Kasumi-1 (cell line): ENCODE results near the gene CYRIA.

Source experiments
- DNase-seq, 2 experiments: peaks; one replicate each; lab custom pipeline; 2025; lab: John Stamatoyannopoulos, UW

CYRIA gene

DNA sequence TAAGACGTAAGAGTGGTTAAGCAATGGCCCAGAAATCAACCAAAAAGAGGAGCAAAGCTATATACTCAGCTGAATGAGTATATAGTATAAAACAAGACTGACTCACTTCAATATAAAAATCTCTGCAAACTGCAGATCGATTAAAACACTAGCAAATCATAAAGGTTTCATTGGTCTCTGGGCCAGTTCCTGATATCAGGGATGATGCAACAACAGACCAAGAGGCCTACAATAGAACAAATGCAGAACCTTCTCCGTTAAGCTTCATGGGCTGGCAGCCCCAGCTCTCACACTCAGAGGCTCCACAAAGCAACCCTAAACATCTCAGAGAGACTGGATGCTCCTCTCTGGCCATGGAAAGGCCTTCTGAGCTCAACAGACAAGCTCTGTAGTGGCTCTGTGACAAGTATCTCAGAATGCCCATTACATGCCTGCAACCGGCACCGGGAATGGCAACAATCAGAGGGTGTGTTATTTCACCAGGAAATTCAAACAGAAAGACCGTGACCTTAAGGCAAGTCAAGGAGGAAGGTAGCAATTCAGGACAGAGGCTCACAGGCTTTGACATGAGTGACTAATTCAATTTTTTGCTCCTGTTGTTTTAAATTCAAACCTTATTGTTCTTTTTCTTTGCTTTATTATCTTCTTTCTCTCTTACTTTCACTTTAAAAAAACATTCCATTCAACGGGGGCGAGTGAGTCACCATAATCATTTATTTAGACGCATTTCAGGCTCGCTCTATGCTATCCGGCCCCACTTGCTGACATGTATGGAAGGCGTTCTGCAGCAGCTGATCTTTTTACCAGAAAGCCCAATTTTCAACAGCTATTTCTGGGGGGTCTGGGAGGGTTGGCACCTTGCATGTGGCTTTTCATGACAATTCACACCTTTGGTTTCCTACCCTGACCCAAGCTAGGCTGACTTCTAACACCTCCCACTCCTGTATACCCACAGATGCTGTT is 15.1 kb downstream of the CYRIA start:
- no peak for DNase-seq

DNA sequence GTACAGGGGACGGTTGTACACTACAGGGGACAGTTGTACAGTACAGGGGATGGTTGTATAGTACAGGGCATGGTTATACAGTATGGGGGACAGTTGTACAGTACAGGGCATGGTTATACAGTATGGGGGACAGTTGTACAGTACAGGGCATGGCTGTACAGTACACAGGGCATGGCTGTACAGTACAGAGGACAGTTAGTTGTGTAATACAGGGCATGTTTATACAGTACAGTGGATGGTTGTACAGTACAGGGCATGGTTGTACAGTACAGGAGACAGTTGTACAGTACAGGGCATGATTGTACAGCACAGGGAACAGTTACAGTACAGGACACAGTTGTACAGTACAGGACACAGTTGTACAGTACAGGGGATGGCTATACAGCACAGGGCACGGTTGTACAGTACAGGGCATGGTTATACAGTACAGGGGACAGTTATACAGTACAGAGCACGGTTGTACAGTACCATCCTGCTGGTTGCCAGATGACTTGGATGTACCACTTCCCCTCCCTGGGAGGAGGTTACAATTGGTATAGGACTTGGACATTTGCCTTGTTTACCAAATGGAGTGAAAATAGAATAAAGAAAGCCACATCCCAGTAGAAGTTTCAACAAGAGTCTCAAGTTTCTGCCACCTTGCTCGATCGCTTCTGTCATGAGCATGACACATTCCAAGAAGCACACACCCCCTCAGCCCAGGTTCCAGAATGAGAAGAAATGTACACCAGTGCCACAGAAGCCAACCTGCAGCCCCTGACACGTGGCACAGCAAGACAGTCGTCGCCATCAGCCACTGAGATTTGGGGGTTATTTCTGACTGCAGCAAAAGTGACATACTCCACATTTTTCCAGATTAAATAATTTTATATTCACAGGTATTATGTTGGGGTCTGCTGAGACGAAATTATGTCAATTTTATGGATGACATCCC is 16.0 kb downstream of the CYRIA start:
- DNase-seq, result no peak

DNA sequence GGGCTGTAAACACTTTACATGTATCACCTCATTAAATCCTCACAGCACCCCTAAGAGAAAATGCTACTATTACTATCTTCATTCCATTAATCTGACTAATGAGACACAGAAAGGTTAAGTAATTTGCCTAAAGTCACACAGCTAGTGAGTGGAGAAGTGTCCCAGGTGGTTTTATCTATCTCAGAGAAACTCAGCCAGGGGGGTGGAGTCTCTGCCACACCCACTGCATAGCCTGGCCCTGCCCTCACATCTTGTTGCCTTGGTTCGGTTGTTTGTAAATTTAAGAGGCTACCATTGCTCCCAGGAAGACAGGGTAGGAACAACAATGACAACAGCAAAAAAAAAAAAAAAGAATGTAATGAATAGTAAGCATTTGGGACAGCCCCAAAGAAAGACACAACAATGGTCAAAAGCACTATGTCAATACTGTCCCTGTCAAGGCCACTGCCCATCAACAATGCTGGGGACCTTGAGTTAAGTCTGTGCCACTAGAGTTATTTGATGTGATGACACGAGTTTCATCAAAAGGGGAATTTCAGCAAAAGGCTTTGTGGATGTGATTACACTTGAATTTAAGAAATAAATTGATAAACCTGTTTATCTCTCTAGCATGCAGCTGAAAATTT is 17.5 kb downstream of the CYRIA start:
- DNase-seq, result no peak

DNA sequence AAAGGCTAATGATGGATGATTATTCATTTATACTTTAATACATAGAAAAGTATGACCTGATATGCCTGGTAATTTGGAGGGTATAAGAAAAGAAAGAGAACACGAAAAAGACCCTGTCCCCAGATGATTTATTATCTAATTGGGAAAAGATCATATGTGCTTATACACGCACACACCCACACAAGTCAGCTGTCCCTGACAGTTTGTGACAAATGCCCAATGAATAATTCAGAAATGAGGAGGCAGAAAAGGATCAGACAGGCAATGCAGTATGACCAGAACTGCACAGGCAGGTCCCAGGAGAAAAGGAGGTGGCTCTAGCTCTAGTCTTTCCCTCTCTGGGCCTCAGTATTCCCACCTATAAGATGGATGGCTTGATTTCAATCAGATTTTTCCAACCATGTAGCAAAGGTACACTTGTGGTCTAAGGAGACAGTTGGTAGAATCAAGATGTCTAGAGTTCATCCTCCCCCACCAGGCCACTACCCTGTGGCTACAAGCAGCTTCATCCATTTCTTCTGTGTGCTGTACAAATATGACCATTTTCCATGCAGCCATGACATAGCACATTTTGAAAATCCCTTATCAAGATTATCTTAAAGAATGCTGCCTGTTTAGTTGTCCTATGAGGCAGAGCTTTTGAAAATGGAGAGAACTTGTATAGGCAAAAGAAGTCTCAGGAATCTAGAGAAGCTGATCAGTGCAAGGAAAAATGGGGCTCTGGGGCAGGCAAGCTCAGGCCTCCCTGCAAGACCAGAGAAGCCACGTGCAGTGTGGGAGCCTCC is 19.7 kb downstream of the CYRIA start:
- DNase-seq, result no peak

DNA sequence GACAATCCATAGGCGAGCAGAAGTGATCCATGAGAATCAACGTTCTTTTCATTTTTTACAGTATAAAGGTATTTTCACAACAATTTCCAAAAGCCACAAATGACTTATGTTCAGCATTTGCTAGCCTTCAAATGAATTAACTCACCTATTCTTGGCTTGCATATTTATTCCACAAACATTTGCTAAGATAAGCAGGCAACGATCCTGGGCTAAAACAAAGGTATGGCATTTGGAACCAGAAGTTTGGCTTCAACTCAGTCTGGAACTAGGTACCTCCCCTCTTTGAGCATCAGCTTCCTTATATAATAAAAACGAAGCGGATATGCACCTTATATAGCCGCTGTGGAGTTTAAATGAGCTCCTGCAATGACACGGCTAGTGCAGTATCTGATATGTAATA is 20.5 kb downstream of the CYRIA start:
- no peak for DNase-seq

DNA sequence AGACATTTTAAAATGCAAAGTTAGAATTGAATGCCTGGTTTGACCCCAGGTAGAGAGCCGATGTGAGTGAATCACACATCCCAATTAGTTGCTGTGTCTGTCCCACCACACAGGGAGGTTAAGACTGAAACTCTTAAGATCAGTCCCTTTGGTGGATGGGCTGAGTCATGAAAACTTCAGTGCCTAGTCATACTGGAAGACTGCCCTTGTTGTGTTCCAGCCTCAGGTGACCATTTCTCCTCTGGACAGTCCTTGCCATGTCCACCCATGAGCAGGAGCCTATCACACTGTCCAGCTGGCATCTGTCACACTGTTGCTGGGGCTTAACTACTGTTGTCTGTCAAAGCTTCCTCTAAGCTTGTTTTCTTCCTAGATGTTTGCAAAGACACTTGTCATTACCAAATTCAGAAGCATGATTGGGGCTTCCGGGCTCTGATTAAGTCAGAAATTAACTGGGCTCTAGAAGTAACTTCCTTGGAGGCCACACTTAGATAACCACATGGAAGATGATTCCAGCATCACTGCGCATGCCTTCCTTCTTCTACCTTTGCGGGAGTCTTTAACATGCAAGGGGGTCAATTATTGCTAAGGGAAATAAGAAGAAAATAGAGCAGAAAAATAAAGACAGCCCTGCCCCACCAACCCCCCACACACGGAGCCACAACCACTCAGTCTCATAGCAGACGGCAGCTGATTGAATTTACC is 21.3 kb downstream of the CYRIA start:
- DNase-seq, result no peak

- no peak for DNase-seq
Observed at GRCh38 chr2:16643099-16643498, 22.5 kb downstream of the CYRIA start.

GRCh38 chr2:16642088-16642487 is 23.5 kb downstream of the CYRIA start:
- DNase-seq, result no peak

- DNase-seq, result no peak
Observed at GRCh38 chr2:16641509-16641908, 24.1 kb downstream of the CYRIA start.

GRCh38 chr2:16640867-16641266 is 24.8 kb downstream of the CYRIA start:
- no peak for DNase-seq

DNA sequence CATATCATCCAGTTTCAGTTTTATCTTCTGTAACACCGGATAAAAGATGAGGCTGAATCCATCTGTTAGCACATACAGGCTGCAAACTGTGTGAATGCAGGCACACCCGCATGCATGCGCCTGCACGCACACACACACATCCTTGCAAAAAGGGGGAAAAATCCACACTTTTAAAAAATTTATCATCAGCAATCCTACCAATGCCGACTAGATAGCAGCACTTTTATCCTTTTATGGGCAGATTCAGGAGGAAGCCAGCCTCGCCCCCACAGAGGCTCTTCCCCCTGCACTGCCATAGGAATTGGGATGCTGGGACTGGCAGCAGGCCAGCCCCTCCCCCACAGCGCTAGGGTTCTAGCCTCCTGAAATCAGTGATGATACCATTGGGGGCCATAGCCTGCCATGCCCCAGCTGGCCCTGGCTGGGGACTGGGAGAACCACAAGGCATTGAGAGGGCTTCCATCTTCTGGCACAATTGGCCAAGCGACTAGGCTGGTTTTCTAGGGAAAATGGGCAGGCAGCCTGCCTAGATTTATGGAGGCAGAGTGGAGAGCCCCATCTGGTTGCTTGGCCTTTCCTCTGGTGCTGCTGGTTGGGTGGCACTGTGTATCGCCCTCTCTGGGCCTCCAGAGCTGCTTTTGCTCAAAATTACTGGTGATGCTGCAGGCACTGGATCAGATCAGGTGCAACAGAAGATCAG is 25.5 kb downstream of the CYRIA start:
- no peak for DNase-seq

GRCh38 chr2:16639431-16639830 is 26.2 kb downstream of the CYRIA start:
- no peak for DNase-seq

GRCh38 chr2:16638946-16639345 is 26.7 kb downstream of the CYRIA start:
- peak; percentile 51 to 61 for DNase-seq

DNA sequence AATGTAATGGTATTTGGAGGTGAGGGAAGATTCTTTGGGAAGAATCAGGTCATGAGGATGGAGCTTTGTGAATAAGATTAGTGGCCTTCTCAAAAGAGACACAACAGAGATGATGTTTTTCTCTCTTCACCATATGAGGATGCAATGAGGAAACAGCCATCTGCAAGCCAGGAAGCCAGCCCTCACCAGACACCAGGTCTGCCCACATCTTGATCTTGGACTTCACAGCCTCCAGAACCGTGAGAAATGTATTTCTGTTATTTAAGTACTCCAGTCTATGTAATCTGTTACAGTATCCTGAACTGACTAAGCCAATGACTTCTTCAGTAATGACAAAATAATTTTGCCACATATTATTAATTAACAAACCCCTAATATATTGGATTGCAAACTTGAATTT is 28.3 kb downstream of the CYRIA start:
- DNase-seq, result no peak

- DNase-seq, result peak; percentile 72 to 81
Observed at GRCh38 chr2:16635791-16636699, 29.6 kb downstream of the CYRIA start.

- no peak for DNase-seq
Observed at GRCh38 chr2:16633621-16634430, 31.8 kb downstream of the CYRIA start.

- no peak for DNase-seq
Observed at GRCh38 chr2:16632598-16632997, 33.0 kb downstream of the CYRIA start.

GRCh38 chr2:16630463-16630862 is 35.2 kb downstream of the CYRIA start:
- DNase-seq, result peak; percentile 87 to 91
